ENCODE measurements around the gene RASSF3.

Gene RASSF3

DNA sequence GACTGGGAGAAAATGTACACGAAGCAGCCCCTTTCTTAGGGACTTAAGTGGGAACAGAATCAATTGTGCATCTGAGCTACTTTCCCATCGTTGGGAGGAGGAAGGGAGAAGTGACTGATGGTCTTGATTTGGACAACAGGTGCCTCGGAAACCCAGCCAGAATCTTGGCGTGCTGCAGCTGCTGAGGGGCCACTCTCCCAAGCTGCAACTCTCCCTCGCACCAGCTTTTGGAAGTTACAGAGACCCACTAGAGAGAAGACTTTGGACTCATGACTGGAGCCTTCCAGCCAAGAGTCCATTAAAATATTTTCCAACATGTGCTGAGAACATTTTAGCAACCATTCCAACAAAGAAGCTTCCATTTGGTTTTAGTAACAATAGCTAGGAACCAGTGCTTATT, 96.6 kb downstream of the RASSF3 start:
- DNase-seq (ENCODE audit: extremely low read depth, low read depth) = no peak
- no peak overlapping the region for H3K4me3 ChIP-seq (replicated peaks; ENCODE audit: low read depth, low read length)
- TF ChIP-seq, protein P1, sequence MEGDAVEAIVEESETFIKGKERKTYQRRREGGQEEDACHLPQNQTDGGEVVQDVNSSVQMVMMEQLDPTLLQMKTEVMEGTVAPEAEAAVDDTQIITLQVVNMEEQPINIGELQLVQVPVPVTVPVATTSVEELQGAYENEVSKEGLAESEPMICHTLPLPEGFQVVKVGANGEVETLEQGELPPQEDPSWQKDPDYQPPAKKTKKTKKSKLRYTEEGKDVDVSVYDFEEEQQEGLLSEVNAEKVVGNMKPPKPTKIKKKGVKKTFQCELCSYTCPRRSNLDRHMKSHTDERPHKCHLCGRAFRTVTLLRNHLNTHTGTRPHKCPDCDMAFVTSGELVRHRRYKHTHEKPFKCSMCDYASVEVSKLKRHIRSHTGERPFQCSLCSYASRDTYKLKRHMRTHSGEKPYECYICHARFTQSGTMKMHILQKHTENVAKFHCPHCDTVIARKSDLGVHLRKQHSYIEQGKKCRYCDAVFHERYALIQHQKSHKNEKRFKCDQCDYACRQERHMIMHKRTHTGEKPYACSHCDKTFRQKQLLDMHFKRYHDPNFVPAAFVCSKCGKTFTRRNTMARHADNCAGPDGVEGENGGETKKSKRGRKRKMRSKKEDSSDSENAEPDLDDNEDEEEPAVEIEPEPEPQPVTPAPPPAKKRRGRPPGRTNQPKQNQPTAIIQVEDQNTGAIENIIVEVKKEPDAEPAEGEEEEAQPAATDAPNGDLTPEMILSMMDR (IDR thresholded peaks at IDR 0.05; ENCODE audit: low read depth, low read length, missing control alignments) = no peak

DNA sequence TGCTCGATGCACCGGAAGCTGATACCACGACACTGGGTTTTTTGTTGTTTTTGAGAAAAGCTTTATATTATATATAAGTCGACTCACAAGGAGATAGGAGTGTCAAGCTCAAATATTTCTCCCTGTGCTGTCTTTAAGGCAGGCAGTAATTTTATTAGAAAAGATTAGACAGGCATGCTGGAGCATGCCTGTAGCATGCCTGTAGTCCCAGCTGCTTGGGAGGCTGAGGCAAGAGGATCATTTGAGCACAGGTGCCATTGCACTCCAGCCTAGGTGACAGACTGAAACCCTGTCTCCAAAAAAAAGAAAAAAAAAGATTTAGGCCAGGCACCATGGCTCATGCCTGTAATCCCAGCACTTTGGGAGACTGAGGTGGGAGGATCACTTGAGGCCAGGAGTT, 97.1 kb downstream of the RASSF3 start:
- TF ChIP-seq, protein P1 (IDR thresholded peaks at IDR 0.05; ENCODE audit: low read depth, low read length, missing control alignments) = no peak
- no peak overlapping the region for H3K4me3 ChIP-seq (replicated peaks; ENCODE audit: low read depth, low read length)
- no peak for DNase-seq (ENCODE audit: extremely low read depth, low read depth)

DNA sequence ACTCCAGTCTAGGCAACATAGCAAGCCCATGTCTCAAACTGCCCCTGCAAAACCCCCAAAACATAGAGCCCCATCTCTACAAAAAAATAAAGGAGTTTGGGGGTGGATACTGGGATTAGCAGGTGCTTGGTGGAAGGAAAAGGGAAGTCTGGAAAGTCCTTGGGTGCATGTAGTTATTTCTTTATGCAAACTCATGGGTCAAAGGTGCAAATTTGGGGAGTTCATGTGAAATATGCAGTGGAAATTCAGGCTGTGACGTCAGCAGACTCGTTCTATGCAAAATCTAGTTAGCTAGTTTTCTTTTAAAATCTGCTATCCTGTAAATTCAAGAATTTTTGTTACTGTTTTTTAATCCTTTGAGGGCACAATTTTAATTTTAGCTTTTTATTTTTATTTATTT, 97.6 kb downstream of the RASSF3 start:
- TF ChIP-seq, protein P1 (IDR thresholded peaks at IDR 0.05; ENCODE audit: low read depth, low read length, missing control alignments) = no peak
- H3K4me3 ChIP-seq (replicated peaks; ENCODE audit: low read depth, low read length) = no peak overlapping the region

DNA sequence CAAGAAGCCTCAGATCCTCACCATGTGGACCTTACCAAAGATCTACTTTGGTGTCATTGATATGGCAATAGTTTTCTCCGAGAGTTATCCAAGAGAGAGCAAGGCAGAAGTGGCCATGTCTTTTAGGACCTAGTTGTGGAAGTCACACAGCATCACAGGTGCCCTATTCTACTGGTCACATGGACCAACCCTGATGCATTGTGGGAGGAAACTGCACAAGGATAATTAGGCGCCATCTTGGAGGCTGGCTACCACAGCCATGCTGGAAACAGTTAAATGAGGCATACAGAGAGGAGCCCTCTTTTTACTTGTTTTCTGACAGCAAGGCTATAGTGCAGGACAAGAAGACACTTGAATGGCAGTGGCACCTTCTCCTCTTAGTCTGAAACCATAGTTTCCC, 99.1 kb downstream of the RASSF3 start:
- TF ChIP-seq, protein P1 (IDR thresholded peaks at IDR 0.05; ENCODE audit: low read depth, low read length, missing control alignments) = no peak
- no peak for DNase-seq (ENCODE audit: extremely low read depth, low read depth)
- H3K4me3 ChIP-seq (replicated peaks; ENCODE audit: low read depth, low read length) = no peak overlapping the region

More for the DNA sequence above, 97.6 kb downstream of the RASSF3 start:
- no peak for DNase-seq (ENCODE audit: extremely low read depth, low read depth)

DNA sequence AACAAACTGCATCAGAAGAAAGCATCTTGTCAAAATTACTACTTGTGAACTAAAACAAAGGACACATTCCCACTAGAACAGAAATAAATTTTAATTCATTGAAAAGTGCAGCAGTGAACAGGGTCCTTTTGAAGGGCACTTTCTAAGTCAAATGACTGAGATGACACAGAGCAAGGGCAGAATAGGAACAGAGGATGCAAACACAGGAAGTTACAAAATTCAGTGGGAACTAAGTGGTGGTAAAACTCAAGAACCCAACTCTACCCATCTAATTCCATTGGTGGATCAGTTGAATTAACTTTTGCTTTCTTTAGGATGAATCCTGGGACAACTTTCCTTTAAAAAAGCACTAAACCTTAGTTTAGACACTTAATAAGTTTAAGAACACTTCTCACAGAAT, 103.1 kb downstream of the RASSF3 start:
- DNase-seq (ENCODE audit: extremely low read depth, low read depth) = no peak
- H3K4me3 ChIP-seq (replicated peaks; ENCODE audit: low read depth, low read length) = no peak overlapping the region
- TF ChIP-seq, protein P1 (IDR thresholded peaks at IDR 0.05; ENCODE audit: low read depth, low read length, missing control alignments) = no peak

- DNase-seq (ENCODE audit: extremely low read depth, low read depth) = no peak
- no peak overlapping the region for H3K4me3 ChIP-seq (replicated peaks; ENCODE audit: low read depth, low read length)
- TF ChIP-seq, protein P1 (IDR thresholded peaks at IDR 0.05; ENCODE audit: low read depth, low read length, missing control alignments) = no peak
Measured at GRCh38 chr12:64714551-64714968, 104.3 kb downstream of the RASSF3 start.

GRCh38 chr12:64716371-64716770, 106.1 kb downstream of the RASSF3 start:
- no peak overlapping the region for H3K4me3 ChIP-seq (replicated peaks; ENCODE audit: low read depth, low read length)
- TF ChIP-seq, protein P1 (IDR thresholded peaks at IDR 0.05; ENCODE audit: low read depth, low read length, missing control alignments) = no peak
- DNase-seq (ENCODE audit: extremely low read depth, low read depth) = no peak
